HG03378 (cell line): ENCODE results near the gene DRG2.

Experiments used
- ATAC-seq: cut with Tn5 transposase; IDR thresholded peaks from one replicate; pipeline ENCODE4 v1.9.1; 2021; ENCODE audit warnings: mild to moderate bottlenecking, moderate library complexity; ENCODE audit not compliant: unreplicated experiment

The DRG2 gene

GRCh38 chr17:18141210-18141803 lies 53.6 kb downstream of the DRG2 start:
- ATAC-seq: no peak

- ATAC-seq: no peak
These were observed 54.7 kb downstream of the DRG2 start for GRCh38 chr17:18142417-18142816.

GRCh38 chr17:18143044-18143936 lies 55.5 kb downstream of the DRG2 start:
- ATAC-seq: no peak

GRCh38 chr17:18144261-18144660 lies 56.5 kb downstream of the DRG2 start:
- ATAC-seq: no peak

GRCh38 chr17:18144855-18145254 lies 57.1 kb downstream of the DRG2 start:
- no peak for ATAC-seq

GRCh38 chr17:18145811-18146210 lies 58.1 kb downstream of the DRG2 start:
- ATAC-seq: no peak

- no peak for ATAC-seq
These were observed 58.5 kb downstream of the DRG2 start for GRCh38 chr17:18146259-18146658.

- ATAC-seq: no peak
These were observed 59.2 kb downstream of the DRG2 start for GRCh38 chr17:18146980-18147379.

GRCh38 chr17:18148586-18148985 lies 60.8 kb downstream of the DRG2 start:
- ATAC-seq: no peak

GRCh38 chr17:18151290-18151689 lies 63.5 kb downstream of the DRG2 start:
- ATAC-seq: no peak

GRCh38 chr17:18155179-18155578 lies 67.4 kb downstream of the DRG2 start:
- no peak for ATAC-seq

GRCh38 chr17:18156171-18156975 lies 68.6 kb downstream of the DRG2 start:
- no peak for ATAC-seq

- no peak for ATAC-seq
These were observed 69.2 kb downstream of the DRG2 start for GRCh38 chr17:18156976-18157280.
